Fibroblast of skin of left quadriceps (primary cell): ENCODE data around the gene DPYSL4.

Experiments
- DNase-seq, 2 experiments: peaks; one replicate each; pipeline ENCODE4 v3.0.0-alpha.2; 2013; ENCODE audit warnings: low read depth in 2 of 2

Gene DPYSL4

DNA sequence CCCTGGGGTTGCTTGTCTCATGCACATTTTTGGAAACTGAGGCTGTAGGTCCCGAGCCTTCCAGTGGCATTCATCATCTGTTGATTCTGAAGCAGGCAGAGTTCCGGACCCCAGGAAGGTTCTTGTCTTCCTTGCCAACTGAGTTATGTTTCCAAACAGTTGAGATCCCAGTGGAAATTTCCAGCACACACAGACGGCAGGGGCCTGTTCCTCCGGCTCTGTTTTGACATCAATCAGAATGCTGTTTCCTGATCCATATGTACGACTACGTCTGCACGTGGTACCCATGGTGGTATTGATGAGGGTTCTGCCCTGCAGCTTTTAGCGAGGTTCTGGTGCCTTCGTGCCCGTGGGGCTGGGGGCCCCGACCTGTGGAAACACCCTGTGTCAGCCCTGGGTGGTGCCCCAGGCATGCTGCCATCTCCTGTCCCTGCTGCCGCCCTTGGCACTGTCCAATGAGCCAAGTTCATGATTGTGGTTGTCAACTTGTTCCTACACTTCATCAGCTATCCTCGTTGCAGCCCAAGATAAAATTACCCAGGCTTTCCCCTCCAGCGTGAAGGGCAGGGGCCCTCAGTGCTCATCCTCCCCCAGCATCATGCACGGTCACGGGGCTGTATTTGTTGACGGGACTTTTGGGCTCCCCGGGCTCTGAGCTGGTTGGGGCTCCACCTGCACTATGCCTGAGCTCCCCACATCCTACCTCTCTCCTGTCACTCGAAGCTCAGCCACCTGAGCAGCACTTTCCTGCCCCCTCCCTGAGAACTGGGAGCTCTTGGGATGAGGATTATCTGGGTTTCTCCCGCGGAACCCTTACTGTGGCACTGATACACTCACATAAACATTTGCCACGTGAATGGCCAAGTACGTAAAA, 7.8 kb upstream of the DPYSL4 start:
- no peak for DNase-seq

DNA sequence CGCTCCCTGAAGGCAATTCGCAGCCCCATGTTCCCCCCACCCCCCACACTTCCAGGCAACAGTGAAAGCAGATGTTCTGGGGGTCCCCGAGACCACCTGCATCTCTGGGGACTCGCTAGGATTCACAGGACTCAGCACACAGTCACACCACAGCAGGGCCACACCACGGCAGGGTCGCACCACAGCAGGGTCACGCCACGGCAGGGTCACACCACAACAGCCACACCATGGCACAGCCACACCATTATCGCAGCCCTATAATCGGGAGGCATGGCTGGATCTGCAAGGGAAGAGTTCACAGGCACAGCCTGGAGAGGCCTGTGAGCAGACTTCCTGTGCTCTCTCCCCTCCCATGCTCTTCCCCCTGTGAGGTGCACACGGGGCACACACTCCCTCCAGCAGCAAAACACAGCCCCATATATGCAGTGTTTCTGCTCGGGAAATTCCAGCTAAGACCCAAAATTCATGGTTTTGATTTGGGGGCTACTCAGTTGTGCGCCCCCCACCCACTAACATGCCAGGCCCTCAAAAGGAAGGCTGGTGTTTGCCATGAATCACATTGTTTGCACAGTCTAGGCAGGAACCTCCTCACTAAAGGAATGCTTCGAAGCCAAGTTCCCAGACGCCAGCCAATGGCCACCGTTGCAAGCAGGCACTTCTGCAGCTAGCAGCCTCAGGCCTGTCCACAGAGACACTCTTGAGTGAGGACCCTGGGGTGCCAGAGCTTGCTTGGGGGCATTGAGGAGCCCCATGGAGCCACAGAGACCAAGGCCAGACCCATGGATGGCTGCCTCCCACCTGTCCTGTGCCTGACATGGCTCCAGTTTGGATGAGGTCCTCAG, 7.0 kb upstream of the DPYSL4 start:
- DNase-seq, result no peak

DNA sequence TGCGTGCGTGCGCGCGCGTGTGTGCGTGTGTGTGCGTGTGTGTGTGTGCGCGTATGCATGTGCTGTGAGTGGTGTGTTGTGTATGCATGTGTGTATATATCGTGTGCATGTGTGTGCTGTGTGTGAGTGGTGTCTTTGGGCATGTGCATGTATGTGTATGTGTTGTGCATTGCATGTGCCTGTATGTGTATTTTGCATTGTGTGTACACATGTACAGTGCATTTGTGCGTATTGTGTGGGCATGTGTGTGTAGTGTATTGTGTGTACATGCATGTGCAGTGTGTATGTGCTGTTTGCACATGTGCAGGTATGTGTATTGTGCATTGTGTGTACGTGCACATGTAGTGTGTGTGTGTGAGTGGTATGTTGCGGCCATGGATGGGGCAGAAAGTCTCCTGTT, 6.0 kb upstream of the DPYSL4 start:
- no peak for DNase-seq

DNA sequence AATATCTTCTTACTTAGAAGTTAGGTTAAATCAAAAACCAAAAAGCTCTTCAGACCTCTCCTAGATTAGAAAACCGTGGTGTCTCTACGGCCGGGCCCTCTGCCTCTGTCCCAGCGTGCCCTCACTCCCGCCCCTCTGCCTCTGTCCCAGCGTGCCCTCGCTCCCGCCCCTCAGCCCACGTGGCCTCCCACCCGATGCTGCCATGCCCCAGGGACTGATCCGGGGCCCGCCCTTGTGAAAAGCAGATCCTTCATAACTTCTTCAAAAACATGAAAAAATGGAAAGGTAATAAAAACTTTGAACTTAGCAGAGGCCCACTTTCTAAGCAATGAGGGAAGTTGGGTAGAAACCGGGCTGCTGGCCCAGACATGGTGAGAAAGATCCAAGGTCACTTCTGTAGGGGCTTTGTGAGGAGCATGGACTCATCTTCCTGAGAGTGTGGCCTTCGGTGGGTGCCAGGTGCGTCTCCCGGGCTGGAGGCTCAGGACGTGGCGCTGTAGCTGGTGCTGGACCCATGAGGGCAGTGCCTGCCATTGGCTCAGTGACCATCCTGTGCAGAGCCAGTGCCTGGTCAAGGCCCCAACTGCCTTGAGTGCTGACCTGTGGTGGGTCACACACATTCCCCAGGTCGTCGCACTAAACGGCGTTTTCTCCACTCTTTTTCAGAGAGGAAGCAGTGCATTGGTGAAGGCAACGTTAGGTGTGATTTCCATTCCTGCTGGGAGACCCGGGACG, 4.9 kb upstream of the DPYSL4 start:
- no peak for DNase-seq

DNA sequence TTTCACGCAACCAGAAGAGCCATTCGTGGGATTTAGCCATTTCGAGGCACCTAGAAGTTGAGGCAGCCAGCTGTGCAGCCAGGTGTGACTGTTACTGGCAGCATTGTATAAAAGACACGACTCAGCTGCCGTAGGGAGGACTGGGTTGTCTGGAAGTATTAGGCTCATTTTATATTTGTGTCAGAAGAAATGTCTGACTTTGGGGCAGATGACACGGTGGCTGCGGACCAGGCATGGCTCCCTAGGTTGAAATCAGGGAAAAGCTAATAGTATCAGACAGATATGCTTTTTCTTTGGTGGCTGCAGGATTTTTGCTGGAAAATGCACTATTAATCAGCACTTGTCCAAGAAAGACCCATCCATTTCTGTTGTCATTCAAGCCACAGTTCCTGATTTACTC, 4.2 kb upstream of the DPYSL4 start:
- DNase-seq, result no peak

DNA sequence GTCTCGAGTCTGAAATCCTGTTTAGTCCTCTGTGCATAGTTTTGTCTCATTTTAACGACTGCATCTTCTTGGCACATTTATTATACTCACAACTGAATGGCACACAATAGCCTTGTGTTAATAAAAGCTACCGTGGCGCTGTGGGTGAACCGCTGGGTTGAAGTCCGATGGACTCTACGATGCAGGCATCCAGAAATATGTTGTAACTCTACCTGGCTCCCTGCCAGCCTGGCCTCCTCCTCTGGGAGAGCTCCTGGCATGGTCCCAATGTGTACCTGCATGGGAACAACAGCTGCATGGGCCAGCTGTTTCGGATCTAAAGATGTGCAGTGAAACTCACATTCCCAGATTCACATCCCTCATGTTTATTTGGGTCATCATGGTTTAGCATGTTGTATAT, 3.7 kb upstream of the DPYSL4 start:
- no peak for DNase-seq

DNA sequence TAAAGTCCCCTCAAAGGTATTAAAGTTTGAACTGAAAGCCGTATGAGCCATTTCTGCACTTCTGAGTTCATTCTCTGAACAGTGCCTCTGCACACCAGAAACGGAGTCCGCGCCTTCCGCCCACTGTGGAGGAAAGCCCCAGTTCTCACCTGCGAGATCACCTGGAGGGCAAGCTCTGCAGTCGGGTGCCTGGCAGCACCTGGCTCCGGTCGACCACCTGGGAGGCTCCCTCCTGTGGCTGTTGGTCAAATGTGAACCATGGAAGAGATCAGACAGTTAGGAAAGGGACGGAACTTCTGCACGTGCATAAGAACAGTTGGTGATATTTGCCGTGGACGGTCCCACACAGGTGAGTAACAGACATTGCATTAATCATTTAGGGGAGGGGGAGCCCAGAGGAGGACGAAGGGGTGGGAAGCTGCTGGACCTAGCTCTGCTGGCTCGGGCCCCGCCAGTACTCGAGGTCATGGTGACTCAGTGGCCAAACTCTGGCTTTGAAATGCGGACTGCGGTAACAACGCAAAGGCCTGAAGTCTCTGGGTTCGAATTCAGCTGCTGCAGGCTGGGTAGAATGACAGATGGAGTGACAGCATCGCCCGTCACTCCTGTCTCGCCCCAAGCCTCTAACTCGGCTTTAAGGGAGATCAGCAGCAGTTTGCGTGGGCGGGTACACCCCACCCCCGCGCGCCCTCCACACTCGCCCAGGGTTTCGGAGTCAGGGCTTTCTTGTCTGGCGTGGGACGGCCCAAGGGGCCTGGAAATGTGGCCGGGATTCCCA, 1.7 kb upstream of the DPYSL4 start:
- no peak for DNase-seq

DNA sequence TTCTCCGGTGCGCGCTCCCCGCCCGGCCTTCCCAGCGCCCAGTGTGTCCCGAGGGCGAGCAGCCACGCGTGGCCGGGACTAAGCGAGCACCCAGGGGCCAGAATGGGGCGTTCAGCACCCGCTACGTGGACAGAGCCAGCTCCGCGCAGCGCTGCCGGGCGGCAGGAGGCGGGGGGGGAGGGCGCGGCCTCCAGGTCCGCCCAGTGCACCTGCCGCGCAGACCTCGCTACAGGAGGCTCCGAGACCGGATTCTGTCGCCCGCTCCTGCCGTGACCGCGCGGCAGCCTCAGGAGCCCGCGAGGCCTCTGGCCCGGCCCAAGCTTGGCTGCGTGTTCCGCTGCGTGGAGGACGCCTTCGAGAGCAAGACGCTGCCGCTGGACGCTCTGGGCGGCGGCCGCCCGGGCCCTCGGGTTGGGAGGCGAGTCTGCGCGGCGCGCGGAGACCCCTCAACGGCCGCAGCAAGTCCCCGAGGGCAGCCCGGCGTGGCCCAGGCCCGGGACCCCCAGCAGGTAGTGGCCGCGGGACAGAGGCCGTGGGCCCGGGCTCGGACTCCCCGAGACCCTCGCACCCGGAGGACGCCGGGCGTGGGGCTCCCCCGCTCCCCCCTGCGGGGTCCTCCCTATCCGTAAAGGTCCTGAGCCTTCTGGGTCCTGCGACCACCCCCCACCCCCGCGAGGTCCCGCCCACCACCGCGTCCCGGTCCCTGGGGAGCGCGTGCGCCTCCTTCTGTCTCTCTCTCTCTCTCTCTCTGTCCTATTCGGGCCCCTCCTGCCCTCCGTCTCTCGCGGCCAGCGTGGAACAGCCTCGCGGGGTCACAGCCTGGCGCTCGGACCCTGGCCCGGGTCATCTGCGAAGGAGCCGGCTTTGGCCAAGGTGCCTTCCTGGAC, 904 bp upstream of the DPYSL4 start:
- DNase-seq, result no peak

DNA sequence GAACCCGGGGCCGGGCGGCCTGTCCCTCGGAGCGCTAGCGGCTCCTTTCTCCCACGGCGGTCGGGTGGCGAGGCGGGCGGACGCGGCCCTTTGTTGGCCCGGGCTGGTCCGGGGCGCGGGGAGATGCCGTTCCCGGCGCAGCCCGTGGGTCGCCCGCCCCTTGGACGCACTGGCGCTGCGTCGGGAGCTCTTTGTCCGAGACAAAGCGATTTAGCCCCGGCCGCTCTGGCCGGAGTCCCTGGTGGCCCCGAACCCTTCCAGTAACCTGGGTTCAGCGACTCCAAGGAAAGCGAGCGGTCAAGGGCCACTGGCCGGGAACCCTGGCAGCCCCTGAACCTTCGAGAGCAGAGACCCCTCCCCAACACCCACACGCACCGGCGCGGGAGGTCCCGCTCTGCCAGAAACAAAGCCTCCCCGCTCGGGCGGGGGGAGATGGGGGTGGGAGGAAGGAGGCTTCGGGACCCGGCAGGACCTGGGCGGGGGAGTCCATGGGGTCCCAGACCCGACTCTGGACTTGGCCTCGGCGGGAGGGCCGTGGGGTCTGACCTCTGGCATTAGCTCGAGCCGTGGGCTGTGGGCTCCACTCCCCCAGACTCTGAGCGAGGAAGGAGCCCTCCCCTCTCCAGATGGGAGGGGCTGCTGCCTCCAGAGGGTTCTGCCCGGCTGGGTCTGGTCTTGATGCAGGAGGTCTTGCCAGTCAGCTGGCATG, 836 bp downstream of the DPYSL4 start:
- DNase-seq, result no peak

DNA sequence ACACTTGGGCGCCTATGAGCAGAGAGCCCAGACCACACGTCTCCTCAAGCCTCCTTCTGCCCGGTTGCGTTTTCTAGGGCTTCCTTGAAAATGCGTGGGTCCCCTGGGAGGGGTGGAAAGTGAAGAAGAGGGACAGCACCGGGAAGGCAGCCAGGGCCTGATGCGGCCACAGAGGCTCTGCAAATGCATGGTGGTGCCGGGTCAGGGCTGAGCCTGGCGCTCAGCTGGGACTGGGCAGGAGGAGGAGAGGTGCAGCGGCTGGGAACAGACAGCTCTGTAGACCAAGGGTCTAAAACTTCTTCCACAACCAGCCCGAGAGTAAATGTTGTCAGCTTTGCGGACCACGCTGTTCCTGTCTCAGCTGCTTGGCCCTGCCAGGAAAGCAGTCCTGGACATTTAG, 1.6 kb downstream of the DPYSL4 start:
- DNase-seq, result no peak

DNA sequence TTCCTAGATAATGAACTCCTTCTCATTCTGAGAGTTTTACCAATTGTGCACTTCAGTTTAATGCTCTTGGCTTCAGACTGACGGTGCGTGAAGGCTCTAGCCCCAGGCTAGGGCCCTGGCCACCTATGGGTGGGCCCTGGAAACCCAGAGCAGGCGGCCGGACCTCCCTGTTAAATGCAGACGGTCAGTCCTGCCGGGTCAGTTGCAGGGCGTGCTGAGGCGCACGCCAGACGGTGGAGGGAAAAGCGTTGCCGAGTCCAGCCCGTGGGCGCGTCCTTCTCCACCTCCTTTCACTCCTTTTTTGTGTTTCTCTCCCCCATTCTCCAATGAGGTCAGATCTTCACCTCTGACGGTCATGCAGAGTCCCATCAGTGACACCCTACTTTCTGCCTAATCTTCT, 2.3 kb downstream of the DPYSL4 start:
- no peak for DNase-seq

DNA sequence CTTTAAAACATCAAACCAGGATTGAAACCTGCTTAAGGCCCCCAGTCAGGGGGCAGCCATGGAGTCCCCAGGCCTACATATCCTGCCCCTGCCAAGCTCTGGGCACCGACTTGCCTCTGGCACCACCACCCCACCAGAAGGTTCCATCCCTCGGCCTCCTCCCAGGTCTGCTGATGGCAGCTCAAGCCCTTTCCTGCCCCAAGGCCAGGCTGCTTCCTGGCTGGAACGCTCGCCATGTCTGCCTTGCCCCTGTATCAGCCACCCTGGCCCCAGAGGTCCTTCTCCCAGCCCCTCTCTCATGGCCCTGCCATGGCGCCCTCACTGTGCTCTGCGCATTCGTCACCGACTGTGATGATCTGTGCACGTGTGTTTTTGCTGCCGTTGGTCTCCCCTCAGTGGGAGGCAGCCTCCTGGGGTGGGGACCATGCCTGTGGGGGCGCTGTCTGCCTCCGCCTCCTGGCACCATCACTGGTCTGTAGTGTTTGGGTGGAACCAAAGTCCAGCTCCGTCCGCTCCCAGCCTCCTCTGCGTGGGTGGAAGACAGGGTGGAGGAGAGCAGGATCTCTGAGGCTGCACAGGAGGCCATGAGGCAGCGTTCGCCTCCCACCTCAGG, 3.2 kb downstream of the DPYSL4 start:
- DNase-seq, result no peak

DNA sequence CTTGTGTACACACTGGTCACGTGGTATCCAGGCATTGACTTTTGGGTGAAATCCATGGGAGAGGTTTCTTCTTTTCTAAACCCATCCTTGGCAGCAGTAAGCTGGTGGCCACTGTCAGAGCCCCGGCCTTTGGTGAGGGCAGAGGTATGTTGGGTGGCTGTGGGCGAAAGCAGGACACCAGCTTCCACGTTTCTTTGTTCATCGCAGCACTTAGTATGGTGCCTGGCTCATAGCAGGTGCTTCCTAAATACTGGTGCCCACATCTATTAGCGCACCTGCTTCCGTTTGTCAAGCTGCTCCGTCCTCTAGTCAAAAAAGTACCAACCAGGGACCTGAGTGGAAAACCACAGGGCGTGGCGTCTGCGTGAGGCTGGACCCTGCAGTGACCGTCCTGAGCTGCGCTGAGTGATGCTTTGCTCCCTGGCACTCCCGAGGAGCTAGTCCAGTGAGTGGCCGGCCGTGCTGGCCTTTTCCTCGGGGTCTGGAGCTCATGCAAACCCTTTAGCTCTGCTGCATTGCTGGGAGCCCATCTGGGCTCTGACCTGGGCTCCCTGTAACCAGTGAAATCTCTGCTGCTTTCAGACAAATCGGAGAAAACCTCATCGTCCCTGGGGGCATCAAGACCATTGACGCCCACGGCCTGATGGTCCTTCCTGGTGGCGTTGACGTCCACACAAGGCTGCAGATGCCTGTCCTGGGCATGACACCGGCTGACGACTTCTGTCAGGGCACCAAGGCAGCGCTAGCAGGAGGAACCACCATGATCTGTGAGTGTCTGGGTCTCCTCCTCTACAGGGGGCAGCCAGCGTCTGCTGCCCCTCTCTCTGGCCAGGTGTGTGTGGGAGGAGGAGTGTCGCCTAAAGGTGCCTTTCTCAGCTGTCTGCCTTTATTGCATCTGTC, 5.6 kb downstream of the DPYSL4 start:
- DNase-seq, result no peak

DNA sequence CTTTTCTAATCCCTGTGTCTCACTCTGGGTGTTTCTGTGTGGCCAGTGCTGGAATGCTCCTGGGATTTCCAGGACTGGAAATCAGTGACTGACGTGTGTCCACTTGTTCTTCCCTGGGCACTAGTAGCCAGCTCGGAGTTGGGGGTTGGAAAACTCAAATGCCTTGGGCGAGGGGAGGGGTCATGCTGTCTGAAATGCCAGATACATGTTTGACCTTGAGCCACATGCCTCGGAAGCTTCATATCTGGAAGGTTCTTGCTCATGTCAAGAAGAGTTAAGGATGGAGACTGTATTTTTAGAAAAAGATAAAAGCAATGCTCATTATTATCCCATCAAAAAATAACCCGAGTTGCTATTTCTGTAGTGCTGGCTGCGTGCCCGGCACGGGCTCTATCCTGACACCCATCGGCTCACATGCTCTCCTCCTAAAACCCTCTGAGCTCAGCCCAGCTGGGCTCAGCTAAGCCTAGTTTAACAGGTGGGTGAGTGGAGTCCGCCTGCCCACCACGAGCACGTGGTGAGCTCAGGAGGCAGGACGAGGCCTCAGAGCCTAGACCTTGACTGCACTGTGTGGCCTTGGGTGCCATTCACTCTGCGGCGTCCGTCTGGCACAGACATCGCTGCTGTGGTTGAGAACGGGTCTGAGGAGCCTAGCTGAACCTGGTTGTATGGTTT, 6.4 kb downstream of the DPYSL4 start:
- DNase-seq, result no peak

DNA sequence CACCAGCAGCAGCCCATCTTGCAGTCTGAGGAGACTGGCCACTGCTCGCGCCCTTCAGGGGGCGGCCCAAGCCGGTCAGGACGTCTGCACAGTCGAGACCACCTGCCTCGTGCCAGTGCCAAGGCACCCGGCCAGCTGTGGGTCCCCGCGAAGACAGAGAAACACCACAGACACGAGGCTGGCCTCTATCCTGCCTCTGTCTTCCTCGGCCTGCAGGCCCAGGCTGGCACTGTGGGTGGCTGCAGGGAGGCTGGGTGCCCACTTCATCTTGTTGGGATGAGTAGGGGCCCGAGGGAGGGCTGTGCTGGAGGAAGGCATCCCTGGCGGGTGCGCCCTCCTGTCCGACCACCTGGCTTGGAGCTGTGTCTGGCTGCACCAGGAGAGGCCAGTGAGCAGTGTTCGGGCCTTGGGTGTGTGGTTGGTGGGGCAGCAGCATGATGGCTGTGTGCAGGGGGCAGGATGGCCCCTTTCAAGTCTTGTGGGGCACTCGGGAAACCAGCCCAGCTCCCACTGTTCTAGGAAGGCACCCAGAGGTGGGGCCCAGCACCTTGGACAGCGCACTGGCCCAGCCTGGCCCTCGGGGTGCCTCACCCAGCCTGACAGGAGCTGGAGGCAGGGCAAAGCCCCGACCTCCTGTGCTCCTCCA, 7.3 kb downstream of the DPYSL4 start:
- no peak for DNase-seq

DNA sequence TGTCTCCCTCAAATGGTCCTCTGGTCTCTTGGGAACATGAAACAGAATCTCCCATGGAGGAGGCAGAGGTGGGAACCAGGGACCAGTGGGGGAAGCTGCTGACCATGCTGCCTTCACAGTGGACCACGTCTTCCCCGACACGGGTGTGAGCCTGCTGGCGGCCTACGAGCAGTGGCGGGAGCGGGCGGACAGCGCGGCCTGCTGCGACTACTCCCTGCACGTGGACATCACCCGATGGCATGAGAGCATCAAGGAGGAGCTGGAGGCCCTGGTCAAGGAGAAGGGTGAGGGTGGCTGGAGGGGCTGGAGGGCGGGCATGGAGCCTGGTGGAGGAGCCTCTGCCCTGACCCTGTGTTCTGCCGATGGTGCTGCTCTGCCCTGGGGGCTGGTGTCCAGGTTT, 8.0 kb downstream of the DPYSL4 start:
- no peak for DNase-seq

DNA sequence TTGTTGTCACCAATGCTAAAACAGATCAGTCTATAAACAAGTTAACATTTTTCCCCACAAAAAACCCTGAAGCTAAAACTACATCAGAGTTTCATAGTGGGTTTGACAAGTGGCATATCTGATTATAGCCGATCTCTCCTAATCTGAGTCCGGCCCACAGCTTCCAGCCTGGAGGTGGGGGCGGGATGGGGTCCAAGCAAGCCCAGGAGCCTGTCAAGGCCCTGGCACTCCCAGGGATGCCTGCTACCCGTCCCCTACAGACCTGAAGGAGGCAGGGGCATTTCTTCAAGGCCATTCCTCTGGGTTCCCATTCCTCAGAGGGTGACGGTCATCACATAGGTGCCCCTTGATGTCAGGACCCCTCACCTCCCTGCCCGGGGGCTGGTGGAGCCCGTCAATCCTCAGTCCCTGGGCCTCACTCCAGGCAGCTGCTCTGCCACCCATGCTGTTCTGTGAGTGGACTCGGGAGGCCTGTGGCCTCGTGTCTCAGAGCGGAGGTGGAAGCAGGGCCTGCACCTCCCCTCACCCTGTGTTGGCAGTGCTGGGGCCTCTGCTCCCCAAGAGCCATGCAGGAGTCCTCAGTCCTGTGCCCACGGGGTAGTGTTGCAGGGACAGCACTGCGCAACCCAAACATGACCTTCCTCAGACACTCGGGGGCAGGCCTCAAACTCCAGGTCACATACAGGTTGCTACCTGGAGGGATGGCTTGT, 8.8 kb downstream of the DPYSL4 start:
- no peak for DNase-seq
